DMS53 treated with DMSO at 0.1 percent for 48 hours (cell line): Measurements from ENCODE around the gene MYL12A.
"Not testable (repeated sequence)": the region's sequence is repeated elsewhere in the genome, so short reads cannot be mapped to it uniquely, and the experiment has no call there.

Source experiments
- DNase-seq: peaks from one replicate; lab custom pipeline; 2025; ENCODE audit not compliant: unreplicated experiment; lab: John Stamatoyannopoulos, UW

The MYL12A gene

GRCh38 chr18:3247240-3248061 lies at the start of gene MYL12A:
MYL12A (plus strand) TSS chr18:3247801; CDS start chr18:3253248, 5,447 bp downstream.
- peak; percentile 99 for DNase-seq

- DNase-seq: not testable (repeated sequence)
Observed at GRCh38 chr18:3198260-3198860, 49.2 kb upstream of the MYL12A start.

- no peak for DNase-seq
Observed at GRCh38 chr18:3199942-3200645, 47.5 kb upstream of the MYL12A start.

- no peak for DNase-seq
Observed at GRCh38 chr18:3205239-3205638, 42.4 kb upstream of the MYL12A start.

GRCh38 chr18:3207565-3207964 lies 40.0 kb upstream of the MYL12A start:
- DNase-seq: peak; percentile 82

GRCh38 chr18:3209859-3210569 lies 37.6 kb upstream of the MYL12A start:
- DNase-seq: peak; percentile 93

GRCh38 chr18:3211236-3211992 lies 36.2 kb upstream of the MYL12A start:
- DNase-seq: peak; percentile 39

GRCh38 chr18:3212657-3213056 lies 34.9 kb upstream of the MYL12A start:
- DNase-seq: no peak

- peak; percentile 18 for DNase-seq
Observed at GRCh38 chr18:3213300-3214059, 34.1 kb upstream of the MYL12A start.

- DNase-seq: no peak
Observed at GRCh38 chr18:3214855-3215637, 32.6 kb upstream of the MYL12A start.

GRCh38 chr18:3216987-3217386 lies 30.6 kb upstream of the MYL12A start:
- no peak for DNase-seq

GRCh38 chr18:3217948-3218647 lies 29.5 kb upstream of the MYL12A start:
- DNase-seq: peak; percentile 85

GRCh38 chr18:3218819-3219218 lies 28.8 kb upstream of the MYL12A start:
- DNase-seq: no peak

- DNase-seq: no peak
Observed at GRCh38 chr18:3219241-3219630, 28.4 kb upstream of the MYL12A start.

GRCh38 chr18:3219631-3220335 lies 27.8 kb upstream of the MYL12A start, which contains the start of gene MYOM1:
MYOM1 (minus strand) TSS chr18:3219968; CDS start chr18:3215223, 4,745 bp downstream.
- DNase-seq: no peak

- not testable (repeated sequence) for DNase-seq
Observed at GRCh38 chr18:3220868-3221267, 26.7 kb upstream of the MYL12A start.

GRCh38 chr18:3221496-3221895 lies 26.1 kb upstream of the MYL12A start:
- no peak for DNase-seq

- no peak for DNase-seq
Observed at GRCh38 chr18:3223356-3223755, 24.2 kb upstream of the MYL12A start.
